ENCODE results near the gene IGFALS. TPM values are rescaled to one million over a fixed set of nuclear protein-coding genes. Genes with fewer than 3 reads are reported as not detected.

Gene IGFALS
- polyA plus RNA-seq (ENCODE audit: insufficient read length in 3 of 3), result 1 to 10 TPM; 1.4 to 4.0 (median 2.1) TPM
- long read RNA-seq, donor 1, result 0 reads
- long read RNA-seq, donor 2, result 0 reads
- long read RNA-seq, donor 3, result 0 reads
- long read RNA-seq, donor 4, partial matches to known transcripts, result 0 of 1 reads
- long read RNA-seq, donor 4, other reads (novel, unspliced or antisense), result 0 of 1 reads
- long read RNA-seq, donor 5, result 0 reads
- long read RNA-seq, donor 6, result 0 reads
- long read RNA-seq, donor 7, partial matches to known transcripts, result 0 of 1 reads
- long read RNA-seq, donor 7, other reads (novel, unspliced or antisense), result 0 of 1 reads
- long read RNA-seq, donor 8, result 0 reads
- long read RNA-seq, donor 9, result 0 reads
- long read RNA-seq, donor 10, result 0 reads
- long read RNA-seq, donor 11, partial matches to known transcripts, result 0 of 1 reads
- long read RNA-seq, donor 11, other reads (novel, unspliced or antisense), result 0 of 1 reads
- long read RNA-seq, donor 12, result 0 reads
- long read RNA-seq, donor 13, result 0 reads
- long read RNA-seq, donor 14, result 0 reads
- long read RNA-seq, donor 15, result 0 reads
- long read RNA-seq, donor 16, partial matches to known transcripts, result 0 of 1 reads
- long read RNA-seq, donor 16, other reads (novel, unspliced or antisense), result 0 of 1 reads

DNA sequence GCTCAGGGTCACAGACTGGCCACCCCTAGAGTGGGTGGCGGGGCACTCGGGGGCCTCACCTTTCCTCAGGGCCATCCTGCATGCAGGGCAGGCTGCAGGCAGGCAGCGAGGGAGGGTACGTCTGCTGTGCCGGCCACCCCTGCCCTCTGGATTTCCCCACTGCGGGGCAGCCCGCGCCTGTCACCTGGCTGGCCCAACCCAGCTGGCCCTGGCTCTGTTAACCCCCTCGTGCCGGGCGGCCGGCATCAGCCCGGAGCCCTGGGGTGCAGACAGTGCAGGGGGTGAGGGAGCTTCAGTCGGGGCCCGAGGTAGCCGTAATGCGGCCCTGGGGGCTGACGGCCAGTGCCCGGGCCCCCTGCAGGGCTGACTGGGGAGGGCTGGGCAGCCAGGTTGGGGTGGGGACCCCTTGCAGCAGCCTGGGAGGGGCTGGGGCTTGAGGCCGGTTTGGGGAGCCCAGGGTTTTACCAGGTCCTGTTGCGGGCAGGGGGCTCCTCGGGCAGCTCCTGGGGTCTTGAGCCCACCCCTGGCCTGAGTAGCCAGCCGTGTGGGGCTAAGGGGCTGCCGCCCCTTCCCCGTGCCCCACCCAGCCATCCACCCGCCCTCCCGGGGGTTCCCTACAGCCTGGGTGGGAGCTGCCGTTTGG lies at the start of gene IGFALS:
IGFALS (minus strand) TSS at position 128 of the 643 bp plus-strand sequence; CDS start at position 75, 53 bp downstream.
- DNase-seq (ENCODE audit: extremely low read depth in 1 of 11, low read depth in 9 of 11, low spot score in 4 of 11), result no peak

GRCh38 chr16:1839554-1839953 lies 46.0 kb upstream of the IGFALS start:
- DNase-seq (ENCODE audit: extremely low read depth in 1 of 11, low read depth in 9 of 11, low spot score in 4 of 11), result no peak

GRCh38 chr16:1834096-1834495 lies 40.6 kb upstream of the IGFALS start:
- DNase-seq (ENCODE audit: extremely low read depth in 1 of 11, low read depth in 9 of 11, low spot score in 4 of 11), result no peak

DNA sequence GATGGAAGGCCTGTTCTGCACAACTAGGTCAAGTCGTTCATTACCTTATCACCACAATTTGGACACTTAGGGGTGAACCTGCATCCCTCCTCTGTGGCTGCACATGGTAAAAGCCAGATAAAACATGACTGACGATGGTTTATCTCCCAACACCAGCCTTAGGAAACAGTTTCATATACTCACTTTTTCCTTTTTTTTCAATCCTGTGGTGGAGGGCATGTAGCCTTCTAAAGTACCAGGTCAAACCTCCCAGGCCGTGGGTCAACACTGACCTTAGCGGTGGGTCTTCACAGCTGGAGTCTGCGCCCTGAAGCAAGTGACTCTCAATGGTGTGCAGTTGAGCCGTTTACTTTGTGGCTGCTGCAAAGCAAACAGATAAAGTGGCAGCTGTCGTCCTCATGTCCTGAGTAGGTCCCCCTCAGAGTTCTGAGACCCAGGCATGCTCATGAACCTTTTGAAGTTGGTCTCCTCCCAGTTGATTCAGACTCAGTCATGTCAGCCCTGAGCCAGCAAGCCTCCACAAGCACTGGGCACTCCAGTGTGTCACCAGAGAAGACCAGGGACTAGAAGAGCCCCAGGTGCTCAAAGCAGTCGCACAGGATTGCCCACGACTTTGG lies 39.4 kb upstream of the IGFALS start:
- no peak for DNase-seq (ENCODE audit: extremely low read depth in 1 of 11, low read depth in 9 of 11, low spot score in 4 of 11)

DNA sequence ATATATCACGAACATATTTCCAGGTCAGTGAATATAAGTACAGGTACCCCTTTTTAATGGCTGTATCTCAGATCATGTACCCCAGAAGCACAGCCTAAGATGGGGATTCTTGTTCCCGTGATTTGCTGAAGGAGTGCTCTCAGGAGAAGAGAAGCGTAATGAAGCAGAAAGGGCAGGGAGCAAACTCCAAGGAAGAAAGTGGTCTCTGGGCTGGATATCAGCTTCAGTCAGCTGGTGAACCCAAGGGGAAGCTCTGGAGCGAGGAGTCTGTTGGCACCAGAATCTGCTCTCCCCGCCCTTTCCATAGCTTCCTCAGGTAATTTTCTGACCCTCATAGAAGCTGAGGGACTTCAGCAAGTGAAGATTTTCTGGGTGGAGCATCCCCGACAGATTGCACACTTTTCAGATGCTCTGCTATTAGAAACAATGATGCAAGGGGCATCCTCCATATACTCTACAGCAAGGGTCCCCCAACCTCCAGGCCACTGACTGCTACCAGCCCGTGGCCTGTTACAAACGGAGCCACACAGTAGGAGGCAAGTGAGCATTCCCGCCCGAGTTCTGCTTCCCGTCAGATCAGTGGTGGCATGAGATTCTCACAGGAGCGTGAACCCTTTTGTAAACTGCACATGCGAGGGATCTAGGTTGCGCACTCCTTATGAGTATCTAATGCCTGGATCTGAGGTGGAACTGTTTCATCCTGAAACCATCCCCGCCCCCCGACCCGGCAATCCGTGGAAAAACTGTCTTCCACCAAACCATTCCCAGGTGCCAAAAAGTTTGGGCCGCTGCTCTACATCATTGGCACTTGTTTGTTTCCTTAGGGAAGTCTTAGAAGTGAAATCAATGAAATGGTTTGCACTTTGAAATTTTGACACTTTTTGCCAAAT lies 37.9 kb upstream of the IGFALS start:
- DNase-seq (ENCODE audit: extremely low read depth in 1 of 11, low read depth in 9 of 11, low spot score in 4 of 11), result no peak

- DNase-seq (ENCODE audit: extremely low read depth in 1 of 11, low read depth in 9 of 11, low spot score in 4 of 11), result no peak
Measured at GRCh38 chr16:1830213-1830612, 36.7 kb upstream of the IGFALS start.

DNA sequence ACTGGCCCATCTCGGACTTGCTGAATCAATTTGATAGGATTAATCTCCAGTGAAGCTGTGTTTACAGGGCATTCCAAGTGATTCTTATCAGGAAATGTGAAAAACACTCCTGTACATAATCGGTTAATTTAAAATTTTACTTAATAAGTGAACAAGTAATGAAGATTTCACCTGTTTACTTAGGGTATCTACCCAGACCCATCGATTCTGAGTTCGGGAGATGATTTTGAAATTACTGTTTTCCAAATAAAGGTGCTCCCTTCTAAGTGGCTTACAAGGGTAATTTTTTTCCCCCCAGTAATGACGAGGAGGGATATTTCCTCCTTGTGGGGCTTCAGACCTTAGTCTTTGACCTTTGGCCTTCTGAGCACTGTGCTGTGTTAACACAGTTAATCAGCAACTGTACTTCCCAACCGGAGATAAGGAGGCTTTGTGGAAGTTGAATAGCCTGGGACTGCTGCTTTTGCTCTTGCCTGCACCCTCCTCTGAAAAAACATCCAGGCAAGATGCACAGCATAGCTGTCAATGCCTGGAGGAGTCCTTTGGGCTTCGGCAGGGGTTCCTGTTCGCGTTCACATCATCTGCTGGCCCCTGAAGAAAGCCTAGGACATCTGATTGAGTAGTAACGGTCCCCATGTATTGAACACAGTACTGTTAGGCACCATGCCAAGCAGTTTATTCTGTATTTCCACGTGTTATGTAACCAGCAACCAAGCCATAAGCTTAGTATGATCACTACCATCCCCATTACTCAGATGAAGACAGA lies 35.3 kb upstream of the IGFALS start:
- peak in 2 of 11 donors; percentile 11 to 35 for DNase-seq (ENCODE audit: extremely low read depth in 1 of 11, low read depth in 9 of 11, low spot score in 4 of 11)

DNA sequence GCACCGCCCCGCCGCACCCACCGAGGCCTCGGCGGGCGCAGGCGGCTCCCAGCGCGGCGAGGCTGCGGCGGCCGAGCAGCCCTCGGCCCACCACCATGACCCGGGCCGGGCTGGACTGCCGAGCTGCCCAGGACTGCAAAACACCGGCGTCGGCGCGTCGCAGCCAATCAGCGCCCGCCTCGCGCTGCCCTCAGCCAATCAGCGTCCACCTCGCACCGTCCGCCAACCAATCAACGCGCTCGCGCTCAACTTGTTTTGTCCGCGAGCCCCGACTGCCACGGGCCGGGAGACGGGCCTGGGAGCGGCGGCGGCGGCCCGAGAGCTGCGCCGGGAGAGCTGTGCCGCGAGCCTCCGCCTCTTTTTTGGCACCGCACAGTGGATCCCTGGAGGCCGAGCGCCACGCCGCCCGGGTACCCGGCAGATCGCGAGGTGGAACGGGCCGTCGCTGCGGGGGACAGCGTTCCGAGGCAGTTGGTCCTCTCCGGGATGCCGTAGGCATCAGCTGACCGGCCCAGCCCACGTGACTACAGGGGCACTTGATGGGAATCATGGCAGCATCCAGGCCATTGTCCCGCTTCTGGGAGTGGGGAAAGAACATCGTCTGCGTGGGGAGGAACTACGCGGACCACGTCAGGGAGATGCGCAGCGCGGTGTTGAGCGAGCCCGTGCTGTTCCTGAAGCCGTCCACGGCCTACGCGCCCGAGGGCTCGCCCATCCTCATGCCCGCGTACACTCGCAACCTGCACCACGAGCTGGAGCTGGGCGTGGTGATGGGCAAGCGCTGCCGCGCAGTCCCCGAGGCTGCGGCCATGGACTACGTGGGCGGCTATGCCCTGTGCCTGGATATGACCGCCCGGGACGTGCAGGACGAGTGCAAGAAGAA lies 33.4 kb upstream of the IGFALS start, which contains the start of the genes FAHD1 and HAGH:
FAHD1 (plus strand) TSS at position 516 of the 883 bp plus-strand sequence; CDS start at position 549, 33 bp downstream.
HAGH (minus strand) TSS at position 135 of the 883 bp plus-strand sequence; CDS start at position 97, 38 bp downstream.
- DNase-seq (ENCODE audit: extremely low read depth in 1 of 11, low read depth in 9 of 11, low spot score in 4 of 11), result peak; percentile 84 to 94 (median 91)

DNA sequence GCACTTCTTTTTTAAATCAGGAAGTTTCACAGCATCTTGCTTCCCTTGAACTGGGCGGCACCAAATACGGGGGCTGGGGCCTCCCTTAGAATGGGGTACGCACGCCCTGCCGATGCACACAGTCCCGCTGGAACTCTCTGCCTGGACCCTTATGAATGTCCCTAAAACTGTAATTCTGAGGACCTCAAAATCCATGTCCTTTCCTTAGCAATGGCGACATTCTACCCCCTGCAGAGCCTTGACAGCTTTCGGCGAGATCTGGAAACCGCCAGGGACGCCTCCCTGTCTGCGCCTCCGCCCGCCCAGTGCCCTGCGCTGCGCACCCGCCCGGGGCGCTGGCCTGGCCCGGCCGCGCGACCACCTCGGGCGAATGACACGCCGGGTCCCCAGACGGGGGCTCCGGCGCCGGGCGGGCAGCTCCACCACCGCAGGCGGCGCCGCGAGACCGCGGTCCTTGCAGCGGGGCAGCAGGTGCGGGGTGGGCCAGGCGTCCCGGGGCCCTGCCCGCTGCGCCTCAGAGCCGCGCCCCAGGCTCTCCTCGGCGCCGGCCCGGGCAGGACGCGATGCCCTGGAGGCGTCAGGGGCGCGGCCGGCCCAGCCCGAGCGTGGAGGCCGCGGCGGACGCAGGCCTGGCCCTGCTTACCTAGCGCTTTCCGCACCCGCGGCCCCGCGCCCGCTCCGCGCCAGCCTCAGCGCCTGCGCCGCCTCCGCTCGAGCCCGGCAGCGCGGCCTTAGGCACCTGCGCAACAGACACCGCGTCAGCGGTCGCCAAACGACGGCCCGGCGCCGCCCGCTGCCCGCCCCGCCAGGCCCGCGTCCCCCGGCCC lies 32.6 kb upstream of the IGFALS start:
- DNase-seq (ENCODE audit: extremely low read depth in 1 of 11, low read depth in 9 of 11, low spot score in 4 of 11), result peak in 2 of 11 donors; percentile 26 to 34

GRCh38 chr16:1825381-1825863 lies 31.9 kb upstream of the IGFALS start:
- no peak for DNase-seq (ENCODE audit: extremely low read depth in 1 of 11, low read depth in 9 of 11, low spot score in 4 of 11)

- peak in 1 of 11 donors; percentile 13 for DNase-seq (ENCODE audit: extremely low read depth in 1 of 11, low read depth in 9 of 11, low spot score in 4 of 11)
Measured at GRCh38 chr16:1823821-1824220, 30.3 kb upstream of the IGFALS start.

DNA sequence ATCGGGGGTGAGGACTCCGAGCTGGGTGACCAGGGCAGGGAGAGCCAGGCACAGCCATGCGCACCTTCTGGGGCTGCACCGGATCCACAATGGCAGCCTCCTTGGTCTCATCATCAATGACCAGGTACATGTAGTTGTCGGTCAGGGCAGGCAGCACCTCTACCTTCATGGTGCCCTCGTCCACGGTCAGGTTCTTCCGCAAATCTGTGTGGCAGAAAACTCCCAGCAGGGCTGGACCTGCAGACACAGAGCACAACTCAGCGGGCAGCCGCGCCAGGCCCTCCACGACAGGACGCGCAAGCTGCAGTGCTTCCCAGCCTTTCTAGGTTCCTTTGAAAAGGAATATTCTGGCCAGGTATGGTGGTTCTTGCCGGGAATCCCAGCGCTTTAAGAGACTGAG lies 29.3 kb upstream of the IGFALS start:
- no peak for DNase-seq (ENCODE audit: extremely low read depth in 1 of 11, low read depth in 9 of 11, low spot score in 4 of 11)

GRCh38 chr16:1821861-1822611 lies 28.5 kb upstream of the IGFALS start:
- no peak for DNase-seq (ENCODE audit: extremely low read depth in 1 of 11, low read depth in 9 of 11, low spot score in 4 of 11)

DNA sequence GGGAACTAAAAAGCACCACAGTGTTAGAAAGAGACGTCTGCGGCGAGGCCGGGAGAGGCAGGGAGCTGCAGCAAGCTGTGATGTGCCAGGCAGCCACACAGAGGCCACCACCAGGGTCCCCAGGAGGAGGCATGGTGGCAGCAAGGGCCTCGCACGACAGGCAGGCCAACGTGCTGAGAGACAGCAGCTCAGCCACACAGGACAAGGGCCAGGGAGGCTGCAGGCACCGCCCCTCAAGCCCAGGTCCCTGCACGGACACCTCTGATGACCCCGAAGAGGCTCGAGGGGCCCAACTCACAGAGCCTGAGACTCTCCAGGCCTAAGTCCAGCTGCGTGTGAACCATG lies 27.4 kb upstream of the IGFALS start:
- no peak for DNase-seq (ENCODE audit: extremely low read depth in 1 of 11, low read depth in 9 of 11, low spot score in 4 of 11)
